ENCODE results near the gene KRTAP5-7. TPM values are rescaled to one million over a fixed set of nuclear protein-coding genes. Genes with fewer than 3 reads are reported as not detected.

The KRTAP5-7 gene
- total RNA-seq, 2 donors from 2014 or later, result not detected

- no peak overlapping the region for H3K27ac ChIP-seq (ENCODE audit: low read depth, low read length)
- DNase-seq, result no peak
- H3K9me3 ChIP-seq (ENCODE audit: control insufficient read depth, low read length), result peaks cover 41% of the 10 kb centered on the region
- peak overlapping the region; percentile 31 for H3K4me3 Mint-ChIP-seq
- TF ChIP-seq, protein P1, sequence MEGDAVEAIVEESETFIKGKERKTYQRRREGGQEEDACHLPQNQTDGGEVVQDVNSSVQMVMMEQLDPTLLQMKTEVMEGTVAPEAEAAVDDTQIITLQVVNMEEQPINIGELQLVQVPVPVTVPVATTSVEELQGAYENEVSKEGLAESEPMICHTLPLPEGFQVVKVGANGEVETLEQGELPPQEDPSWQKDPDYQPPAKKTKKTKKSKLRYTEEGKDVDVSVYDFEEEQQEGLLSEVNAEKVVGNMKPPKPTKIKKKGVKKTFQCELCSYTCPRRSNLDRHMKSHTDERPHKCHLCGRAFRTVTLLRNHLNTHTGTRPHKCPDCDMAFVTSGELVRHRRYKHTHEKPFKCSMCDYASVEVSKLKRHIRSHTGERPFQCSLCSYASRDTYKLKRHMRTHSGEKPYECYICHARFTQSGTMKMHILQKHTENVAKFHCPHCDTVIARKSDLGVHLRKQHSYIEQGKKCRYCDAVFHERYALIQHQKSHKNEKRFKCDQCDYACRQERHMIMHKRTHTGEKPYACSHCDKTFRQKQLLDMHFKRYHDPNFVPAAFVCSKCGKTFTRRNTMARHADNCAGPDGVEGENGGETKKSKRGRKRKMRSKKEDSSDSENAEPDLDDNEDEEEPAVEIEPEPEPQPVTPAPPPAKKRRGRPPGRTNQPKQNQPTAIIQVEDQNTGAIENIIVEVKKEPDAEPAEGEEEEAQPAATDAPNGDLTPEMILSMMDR (conservative IDR thresholded peaks at IDR 0.05), result no peak
- peak overlapping the region; percentile 95 for H3K27ac Mint-ChIP-seq
- peaks cover 54% of the 10 kb centered on the region for H3K36me3 Mint-ChIP-seq (ENCODE audit: low read depth)
- H3K4me1 ChIP-seq (ENCODE audit: control insufficient read depth, insufficient read depth, low read length), result peaks cover 11% of the 10 kb centered on the region
- H3K4me1 Mint-ChIP-seq, result peaks cover 26% of the 10 kb centered on the region
- H3K27me3 ChIP-seq (ENCODE audit: control insufficient read depth, insufficient read depth, low read length, poor library complexity, severe bottlenecking), result no peaks in the 10 kb centered on the region
- no peak overlapping the region for H3K9ac ChIP-seq (ENCODE audit: extremely low read depth, low read length, poor library complexity, severe bottlenecking)
- H3K36me3 ChIP-seq (ENCODE audit: control insufficient read depth, insufficient read depth, low read length), result peaks cover 26% of the 10 kb centered on the region
- peaks cover 44% of the 10 kb centered on the region for H3K9me3 Mint-ChIP-seq
- WGBS, 2 experiments (ENCODE audit: insufficient coverage in 1 of 2, insufficient read length in 1 of 2), result 91% methylated on average over 2 of the region's 2 CpGs; no CpG with 5 or more reads in 1 of the 2 experiments
- H3K4me3 ChIP-seq (ENCODE audit: low read length), result no peak overlapping the region
- peaks cover 3% of the 10 kb centered on the region for H3K27me3 Mint-ChIP-seq (ENCODE audit: insufficient read depth)
These were observed 22.1 kb upstream of the KRTAP5-7 start for GRCh38 chr11:71505001-71505400.

DNA sequence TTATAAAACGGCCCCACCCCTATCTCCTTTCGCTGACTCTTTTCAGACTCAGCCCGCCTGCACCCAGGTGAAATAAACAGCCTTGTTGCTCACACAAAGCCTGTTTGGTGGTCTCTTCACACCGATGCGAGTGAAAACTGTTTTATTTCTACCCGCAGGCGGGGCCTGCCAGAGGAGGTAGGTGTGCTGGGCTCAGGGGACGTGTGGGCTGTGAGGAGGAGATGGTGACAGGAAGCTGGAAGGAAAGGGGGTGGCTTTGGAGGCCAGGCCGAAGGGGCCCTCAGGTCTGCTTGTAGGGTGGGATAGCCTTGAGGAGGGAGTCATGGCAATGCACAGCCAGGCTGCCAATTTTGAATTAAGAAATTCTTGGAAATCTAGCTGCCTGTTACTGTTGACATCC is 21.3 kb upstream of the KRTAP5-7 start:
- Histone ChIP-seq H3K27ac (ENCODE audit: low read depth, low read length) (no peak overlapping the region), H3K9me3 (ENCODE audit: control insufficient read depth, low read length) (peaks cover 49% of the 10 kb centered on the region), H3K4me1 (ENCODE audit: control insufficient read depth, insufficient read depth, low read length) (peaks cover 11% of the 10 kb centered on the region), H3K27me3 (ENCODE audit: control insufficient read depth, insufficient read depth, low read length, poor library complexity, severe bottlenecking) (no peaks in the 10 kb centered on the region), H3K36me3 (ENCODE audit: control insufficient read depth, insufficient read depth, low read length) (peaks cover 24% of the 10 kb centered on the region), H3K4me3 (ENCODE audit: low read length) (peak overlapping the region; percentile 63), H3K9ac (ENCODE audit: extremely low read depth, low read length, poor library complexity, severe bottlenecking) (peak overlapping the region; percentile 25)
- Mint-ChIP-seq H3K27me3 (ENCODE audit: insufficient read depth) (peaks cover 3% of the 10 kb centered on the region), H3K27ac (peak overlapping the region; percentile 95), H3K9me3 (peaks cover 52% of the 10 kb centered on the region), H3K36me3 (ENCODE audit: low read depth) (peaks cover 49% of the 10 kb centered on the region), H3K4me3 (peak overlapping the region; percentile 31), H3K4me1 (peaks cover 26% of the 10 kb centered on the region)
- WGBS, 2 experiments (ENCODE audit: insufficient coverage in 1 of 2, insufficient read length in 1 of 2), result 50% methylated on average over 9 of the region's 9 CpGs; no CpG with 5 or more reads in 1 of the 2 experiments
- peak; percentile 79 for DNase-seq
- TF ChIP-seq, protein P1 (conservative IDR thresholded peaks at IDR 0.05), result no peak

DNA sequence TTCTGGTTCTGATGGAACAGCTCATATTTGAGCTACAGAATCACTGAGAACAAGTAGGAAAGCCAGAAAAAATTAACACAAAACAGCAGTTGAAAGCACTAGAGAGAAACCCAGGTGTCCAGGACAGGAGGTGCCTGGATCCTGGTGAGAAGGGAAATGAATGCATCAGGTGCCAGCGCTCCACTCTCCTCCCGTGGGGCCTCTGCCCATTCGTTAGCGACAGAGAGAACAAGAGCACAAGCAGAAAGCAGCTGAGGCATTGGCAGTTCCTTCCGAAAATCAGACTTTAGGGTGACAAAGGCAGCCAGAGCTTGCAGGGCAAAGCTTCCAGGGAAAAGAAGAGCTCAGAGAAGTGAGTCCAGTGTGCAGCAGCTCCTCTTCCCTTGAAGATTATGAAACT is 20.0 kb upstream of the KRTAP5-7 start:
- no peaks in the 10 kb centered on the region for H3K27me3 ChIP-seq (ENCODE audit: control insufficient read depth, insufficient read depth, low read length, poor library complexity, severe bottlenecking)
- no peak for DNase-seq
- no peak overlapping the region for H3K27ac ChIP-seq (ENCODE audit: low read depth, low read length)
- Mint-ChIP-seq H3K36me3 (ENCODE audit: low read depth) (peaks cover 44% of the 10 kb centered on the region), H3K4me3 (no peak overlapping the region), H3K27ac (no peak overlapping the region), H3K9me3 (peaks cover 65% of the 10 kb centered on the region), H3K4me1 (peaks cover 26% of the 10 kb centered on the region), H3K27me3 (ENCODE audit: insufficient read depth) (peaks cover 6% of the 10 kb centered on the region)
- H3K9me3 ChIP-seq (ENCODE audit: control insufficient read depth, low read length), result peaks cover 51% of the 10 kb centered on the region
- H3K4me1 ChIP-seq (ENCODE audit: control insufficient read depth, insufficient read depth, low read length), result peaks cover 11% of the 10 kb centered on the region
- WGBS, 2 experiments (ENCODE audit: insufficient coverage in 1 of 2, insufficient read length in 1 of 2), result 91 to 92% methylated on average over 5 of the region's 5 CpGs
- TF ChIP-seq, protein P1 (conservative IDR thresholded peaks at IDR 0.05), result no peak
- peak overlapping the region; percentile 63 for H3K4me3 ChIP-seq (ENCODE audit: low read length)
- no peak overlapping the region for H3K9ac ChIP-seq (ENCODE audit: extremely low read depth, low read length, poor library complexity, severe bottlenecking)
- peaks cover 24% of the 10 kb centered on the region for H3K36me3 ChIP-seq (ENCODE audit: control insufficient read depth, insufficient read depth, low read length)
